HepG2 (cell line): ENCODE data around the gene PSD. TPM values are rescaled to one million over a fixed set of nuclear protein-coding genes. Genes with fewer than 3 reads are reported as not detected.

Experiments
- CCAR2 ChIP-seq: fragments of 200-400 bp; formaldehyde crosslinking; optimal IDR thresholded peaks from 2 replicates; pipeline ENCODE3; 2018; ENCODE audit warnings: low read depth, mild to moderate bottlenecking, low read length, moderate library complexity
- DNMT3B ChIP-seq: conservative IDR thresholded peaks from 2 replicates; pipeline ENCODE4 v1.6.1; 2016; ENCODE audit warnings: missing biosample characterization, control low read depth
- EEA1 ChIP-seq: sonication (generic); formaldehyde crosslinking; IDR thresholded peaks from 2 replicates; pipeline ENCODE4 v1.5.1; 2020; ENCODE audit warnings: mild to moderate bottlenecking, missing genetic modification reagents, borderline replicate concordance
- HDAC2 ChIP-seq: sonication (generic); formaldehyde crosslinking; IDR thresholded peaks from 2 replicates; pipeline ENCODE4 v1.4.0; 2020; ENCODE audit warnings: missing genetic modification reagents
- KDM2A ChIP-seq: sonication (generic); formaldehyde crosslinking; IDR thresholded peaks from 2 replicates; pipeline ENCODE4 v1.4.0; 2020; ENCODE audit warnings: low read depth, missing genetic modification reagents, borderline replicate concordance
- KLF13 ChIP-seq: sonication (generic); formaldehyde crosslinking; IDR thresholded peaks from 2 replicates; pipeline ENCODE4 v1.4.0; 2020; ENCODE audit warnings: mild to moderate bottlenecking, missing genetic modification reagents
- MBD4 ChIP-seq: IDR thresholded peaks from 2 replicates; pipeline ENCODE4 v1.6.1; 2012; ENCODE audit warnings: low read length, inconsistent platforms, borderline replicate concordance
- NR2F2 ChIP-seq: IDR thresholded peaks from 2 replicates; pipeline ENCODE4 v1.6.1; 2012; ENCODE audit warnings: low read depth, inconsistent platforms, borderline replicate concordance
- PAF1 ChIP-seq: IDR thresholded peaks from 2 replicates; pipeline ENCODE4 v1.6.1; 2016; ENCODE audit warnings: missing genetic modification reagents, missing compliant biosample characterization
- RBFOX2 ChIP-seq: fragments of 200-400 bp; formaldehyde crosslinking; IDR thresholded peaks from 2 replicates; pipeline ENCODE4 v1.6.1; 2017; ENCODE audit warnings: low read depth, mild to moderate bottlenecking, low read length
- SMAD9 ChIP-seq: sonication (generic); formaldehyde crosslinking; IDR thresholded peaks from 2 replicates; pipeline ENCODE4 v1.5.1; 2020; ENCODE audit warnings: mild to moderate bottlenecking, missing genetic modification reagents
- ZFP1 ChIP-seq: IDR thresholded peaks from 2 replicates; pipeline ENCODE4 v1.6.1; 2016
- ZFP82 ChIP-seq: sonication (generic); formaldehyde crosslinking; IDR thresholded peaks from 2 replicates; pipeline ENCODE4 v1.5.1; 2020; ENCODE audit warnings: mild to moderate bottlenecking, missing genetic modification reagents, borderline replicate concordance
- ZNF33A ChIP-seq: sonication (generic); formaldehyde crosslinking; IDR thresholded peaks from 2 replicates; pipeline ENCODE4 v1.5.1; 2020; ENCODE audit warnings: missing genetic modification reagents, mild to moderate bottlenecking, moderate library complexity, borderline replicate concordance
- ZNF549 ChIP-seq: sonication (generic); formaldehyde crosslinking; IDR thresholded peaks from 2 replicates; pipeline ENCODE4 v1.5.0; 2020; ENCODE audit warnings: missing genetic modification reagents
- polyA plus RNA-seq, 8 experiments: library from polyadenylated mRNA; depleted of rRNA in 3 of 8; stranded (reverse) in 7 of 8; unstranded in 1 of 8; fragments of >200 nt; fragmentation: Illumina TruSeq in 4 of 8; extraction: Trizol in 4 of 8; gene quantifications; 2 replicates each; pipeline versions ENCODE4 v1.2.1 to v1.2.3, GENCODE V29; 2011 to 2016; ENCODE audit warnings: low read depth in 4 of 8, missing spikeins in 1 of 8, mixed read lengths in 1 of 8; ENCODE audit not compliant: insufficient read depth in 1 of 8
- total RNA-seq, 5 experiments: library from RNA; depleted of rRNA; stranded (reverse); fragments of >200 nt; fragmentation: Illumina TruSeq; extraction: Trizol; gene quantifications; 2 replicates each; pipeline ENCODE4 v1.2.3, GENCODE V29; 2016; ENCODE audit warnings: low read depth in 1 of 5
- TF ChIP-seq, protein P1 (sequence below): sonication (generic); formaldehyde crosslinking; IDR thresholded peaks from 2 replicates; pipeline ENCODE4 v1.4.0; 2020; ENCODE audit warnings: mild to moderate bottlenecking, missing genetic modification reagents
- TF ChIP-seq, protein P2 (sequence below): sonication (generic); formaldehyde crosslinking; IDR thresholded peaks from 2 replicates; pipeline ENCODE4 v1.4.0; 2020; ENCODE audit warnings: missing genetic modification reagents
- TF ChIP-seq, protein P3 (sequence below): sonication (generic); formaldehyde crosslinking; IDR thresholded peaks from 2 replicates; pipeline ENCODE4 v1.5.0; 2020; ENCODE audit warnings: mild to moderate bottlenecking, missing genetic modification reagents, moderate library complexity

Gene PSD
- total and polyA plus RNA-seq, 2 of the 13 experiments (the other 11 are each of a cell fraction or from before 2014, with no cell fraction given), result 0.35 to 0.58 TPM

DNA sequence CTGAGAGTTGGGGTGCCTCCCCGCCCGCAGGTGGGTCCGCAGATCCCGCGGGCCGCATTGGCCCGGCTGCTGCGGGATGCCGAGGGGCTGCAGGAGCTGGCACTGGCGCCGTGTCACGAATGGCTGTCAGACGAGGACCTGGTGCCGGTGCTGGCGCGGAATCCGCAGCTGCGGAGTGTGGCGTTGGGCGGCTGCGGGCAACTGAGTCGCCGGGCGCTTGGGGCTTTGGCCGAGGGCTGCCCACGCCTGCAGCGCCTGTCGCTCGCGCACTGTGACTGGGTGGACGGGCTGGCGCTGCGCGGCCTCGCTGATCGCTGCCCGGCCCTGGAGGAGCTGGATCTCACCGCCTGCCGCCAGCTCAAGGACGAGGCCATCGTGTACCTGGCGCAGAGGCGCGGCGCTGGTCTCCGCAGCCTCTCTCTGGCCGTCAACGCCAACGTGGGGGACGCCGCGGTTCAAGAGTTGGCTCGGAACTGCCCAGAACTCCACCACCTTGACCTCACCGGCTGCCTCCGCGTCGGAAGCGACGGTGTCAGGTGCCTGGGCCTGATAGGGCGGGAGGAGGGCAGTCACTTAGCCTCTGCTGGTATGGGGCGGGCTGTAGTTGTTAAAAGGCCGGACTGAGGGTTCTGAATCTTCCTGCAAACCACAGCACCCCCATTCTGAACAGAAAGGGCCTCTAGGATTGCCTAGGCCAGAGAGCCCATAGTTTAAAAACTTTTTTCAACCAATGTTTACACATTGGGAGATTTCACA lies 3.4 kb upstream of the PSD start (continued):
- peak; percentile 76 for TF ChIP-seq RBFOX2
- no peak; the same call in 1 of the 2 replicates for TF ChIP-seq EEA1 (CRISPR knock-in tag)
- TF ChIP-seq, protein P1, sequence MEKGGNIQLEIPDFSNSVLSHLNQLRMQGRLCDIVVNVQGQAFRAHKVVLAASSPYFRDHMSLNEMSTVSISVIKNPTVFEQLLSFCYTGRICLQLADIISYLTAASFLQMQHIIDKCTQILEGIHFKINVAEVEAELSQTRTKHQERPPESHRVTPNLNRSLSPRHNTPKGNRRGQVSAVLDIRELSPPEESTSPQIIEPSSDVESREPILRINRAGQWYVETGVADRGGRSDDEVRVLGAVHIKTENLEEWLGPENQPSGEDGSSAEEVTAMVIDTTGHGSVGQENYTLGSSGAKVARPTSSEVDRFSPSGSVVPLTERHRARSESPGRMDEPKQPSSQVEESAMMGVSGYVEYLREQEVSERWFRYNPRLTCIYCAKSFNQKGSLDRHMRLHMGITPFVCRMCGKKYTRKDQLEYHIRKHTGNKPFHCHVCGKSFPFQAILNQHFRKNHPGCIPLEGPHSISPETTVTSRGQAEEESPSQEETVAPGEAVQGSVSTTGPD (CRISPR knock-in tag), result no peak
- no peak; the same call in 1 of the 2 replicates for TF ChIP-seq KDM2A (CRISPR knock-in tag)
- TF ChIP-seq KLF13, result no peak
- TF ChIP-seq, protein P2, sequence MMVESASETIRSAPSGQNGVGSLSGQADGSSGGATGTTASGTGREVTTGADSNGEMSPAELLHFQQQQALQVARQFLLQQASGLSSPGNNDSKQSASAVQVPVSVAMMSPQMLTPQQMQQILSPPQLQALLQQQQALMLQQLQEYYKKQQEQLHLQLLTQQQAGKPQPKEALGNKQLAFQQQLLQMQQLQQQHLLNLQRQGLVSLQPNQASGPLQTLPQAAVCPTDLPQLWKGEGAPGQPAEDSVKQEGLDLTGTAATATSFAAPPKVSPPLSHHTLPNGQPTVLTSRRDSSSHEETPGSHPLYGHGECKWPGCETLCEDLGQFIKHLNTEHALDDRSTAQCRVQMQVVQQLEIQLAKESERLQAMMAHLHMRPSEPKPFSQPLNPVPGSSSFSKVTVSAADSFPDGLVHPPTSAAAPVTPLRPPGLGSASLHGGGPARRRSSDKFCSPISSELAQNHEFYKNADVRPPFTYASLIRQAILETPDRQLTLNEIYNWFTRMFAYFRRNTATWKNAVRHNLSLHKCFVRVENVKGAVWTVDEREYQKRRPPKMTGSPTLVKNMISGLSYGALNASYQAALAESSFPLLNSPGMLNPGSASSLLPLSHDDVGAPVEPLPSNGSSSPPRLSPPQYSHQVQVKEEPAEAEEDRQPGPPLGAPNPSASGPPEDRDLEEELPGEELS (CRISPR knock-in tag), result no peak
- no peak; the same call in 1 of the 2 replicates for TF ChIP-seq NR2F2
- no peak for TF ChIP-seq DNMT3B (CRISPR knock-in tag)
- no peak for TF ChIP-seq MBD4
- TF ChIP-seq HDAC2 (CRISPR knock-in tag), result no peak
- TF ChIP-seq ZNF549 (CRISPR knock-in tag), result no peak
- no peak for TF ChIP-seq CCAR2
- no peak for TF ChIP-seq ZFP1 (CRISPR knock-in tag)
- TF ChIP-seq ZNF33A, result no peak
- TF ChIP-seq ZFP82, result no peak
- TF ChIP-seq, protein P3, sequence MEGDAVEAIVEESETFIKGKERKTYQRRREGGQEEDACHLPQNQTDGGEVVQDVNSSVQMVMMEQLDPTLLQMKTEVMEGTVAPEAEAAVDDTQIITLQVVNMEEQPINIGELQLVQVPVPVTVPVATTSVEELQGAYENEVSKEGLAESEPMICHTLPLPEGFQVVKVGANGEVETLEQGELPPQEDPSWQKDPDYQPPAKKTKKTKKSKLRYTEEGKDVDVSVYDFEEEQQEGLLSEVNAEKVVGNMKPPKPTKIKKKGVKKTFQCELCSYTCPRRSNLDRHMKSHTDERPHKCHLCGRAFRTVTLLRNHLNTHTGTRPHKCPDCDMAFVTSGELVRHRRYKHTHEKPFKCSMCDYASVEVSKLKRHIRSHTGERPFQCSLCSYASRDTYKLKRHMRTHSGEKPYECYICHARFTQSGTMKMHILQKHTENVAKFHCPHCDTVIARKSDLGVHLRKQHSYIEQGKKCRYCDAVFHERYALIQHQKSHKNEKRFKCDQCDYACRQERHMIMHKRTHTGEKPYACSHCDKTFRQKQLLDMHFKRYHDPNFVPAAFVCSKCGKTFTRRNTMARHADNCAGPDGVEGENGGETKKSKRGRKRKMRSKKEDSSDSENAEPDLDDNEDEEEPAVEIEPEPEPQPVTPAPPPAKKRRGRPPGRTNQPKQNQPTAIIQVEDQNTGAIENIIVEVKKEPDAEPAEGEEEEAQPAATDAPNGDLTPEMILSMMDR (CRISPR knock-in tag), result no peak
- TF ChIP-seq SMAD9, result no peak
- no peak for TF ChIP-seq PAF1 (CRISPR knock-in tag)
